ENCODE measurements around the gene CDH4. TPM values are rescaled to one million over a fixed set of nuclear protein-coding genes. Genes with fewer than 3 reads are reported as not detected.

Gene CDH4
- total RNA-seq, 1 experiment from 2014 or later = 5.3 TPM

- no peaks in the 10 kb centered on the region for H3K36me3 Mint-ChIP-seq
- ChIA-PET POLR2A (no interaction called here), CTCF (no interaction called here)
- H3K27me3 Mint-ChIP-seq (ENCODE audit: low read depth) = peaks cover 6% of the 10 kb centered on the region
- TF ChIP-seq ATF6 (CRISPR knock-in tag; IDR thresholded peaks at IDR 0.05) = no peak
- H3K9me3 Mint-ChIP-seq = peaks cover 11% of the 10 kb centered on the region
- H3K4me1 Mint-ChIP-seq = peaks cover 43% of the 10 kb centered on the region
- peak overlapping the region; percentile 29; the same call in 1 of the 2 replicates for H3K27ac Mint-ChIP-seq
- H3K4me3 Mint-ChIP-seq = no peak overlapping the region
- no peak; the same call in 1 of the 2 replicates for ATAC-seq
- DNase-seq (ENCODE audit: low spot score) = no peak
These were observed 202.0 kb downstream of the CDH4 start for GRCh38 chr20:61454053-61454452.

- Mint-ChIP-seq H3K4me1 (peaks cover 28% of the 10 kb centered on the region), H3K4me3 (no peak overlapping the region), H3K36me3 (no peaks in the 10 kb centered on the region), H3K9me3 (peaks cover 11% of the 10 kb centered on the region), H3K27ac (no peak overlapping the region), H3K27me3 (ENCODE audit: low read depth) (peaks cover 6% of the 10 kb centered on the region)
- no peak for TF ChIP-seq ZNF512 (CRISPR knock-in tag; IDR thresholded peaks at IDR 0.05; ENCODE audit: borderline replicate concordance)
- ChIA-PET POLR2A (no interaction called here), CTCF (no interaction called here)
- DNase-seq (ENCODE audit: low spot score) (no peak), ATAC-seq (no peak)
These were observed 203.6 kb downstream of the CDH4 start for GRCh38 chr20:61455508-61456215.

- Mint-ChIP-seq H3K4me3 (no peak overlapping the region), H3K4me1 (peaks cover 17% of the 10 kb centered on the region), H3K9me3 (peaks cover 22% of the 10 kb centered on the region), H3K36me3 (peaks cover 10% of the 10 kb centered on the region), H3K27ac (no peak overlapping the region), H3K27me3 (ENCODE audit: low read depth) (peaks cover 20% of the 10 kb centered on the region)
- DNase-seq (ENCODE audit: low spot score) = no peak
- CTCF ChIA-PET = no interaction called here
- no peak for ATAC-seq
- POLR2A ChIA-PET = no interaction called here
- no peak for TF ChIP-seq HMGA2 (CRISPR knock-in tag; IDR thresholded peaks at IDR 0.05)
- no peak for TF ChIP-seq ZSCAN18 (CRISPR knock-in tag; IDR thresholded peaks at IDR 0.05)
- no peak for TF ChIP-seq FOXK1 (CRISPR knock-in tag; IDR thresholded peaks at IDR 0.05)
- TF ChIP-seq JAZF1 (CRISPR knock-in tag; IDR thresholded peaks at IDR 0.05) = no peak
- no peak for TF ChIP-seq NFE2L1 (CRISPR knock-in tag; IDR thresholded peaks at IDR 0.05)
- TF ChIP-seq SMAD4 (CRISPR knock-in tag; IDR thresholded peaks at IDR 0.05) = no peak
- TF ChIP-seq MXD4 (CRISPR knock-in tag; IDR thresholded peaks at IDR 0.05; ENCODE audit: borderline replicate concordance) = no peak
- TF ChIP-seq JUN (CRISPR knock-in tag; IDR thresholded peaks at IDR 0.05) = no peak
- TF ChIP-seq GRHL2 (CRISPR knock-in tag; IDR thresholded peaks at IDR 0.05; ENCODE audit: insufficient replicate concordance, severe bottlenecking) = no peak
These were observed 205.7 kb downstream of the CDH4 start for GRCh38 chr20:61457725-61458124.

- ChIA-PET CTCF (no interaction called here), POLR2A (no interaction called here)
- Mint-ChIP-seq H3K36me3 (peaks cover 15% of the 10 kb centered on the region), H3K4me3 (no peak overlapping the region), H3K27me3 (ENCODE audit: low read depth) (peaks cover 25% of the 10 kb centered on the region), H3K27ac (no peak overlapping the region), H3K9me3 (peaks cover 27% of the 10 kb centered on the region), H3K4me1 (peaks cover 12% of the 10 kb centered on the region)
- ATAC-seq (no peak), DNase-seq (ENCODE audit: low spot score) (no peak)
- no peak for TF ChIP-seq ZNF423 (CRISPR knock-in tag; IDR thresholded peaks at IDR 0.05)
- TF ChIP-seq ZNF396 (CRISPR knock-in tag; IDR thresholded peaks at IDR 0.05; ENCODE audit: borderline replicate concordance) = no peak
- TF ChIP-seq ATF1 (CRISPR knock-in tag; IDR thresholded peaks at IDR 0.05) = no peak
- no peak for TF ChIP-seq USF1 (CRISPR knock-in tag; IDR thresholded peaks at IDR 0.05)
- no peak for TF ChIP-seq PREB (CRISPR knock-in tag; IDR thresholded peaks at IDR 0.05; ENCODE audit: borderline replicate concordance)
- no peak for TF ChIP-seq AFF4 (CRISPR knock-in tag; IDR thresholded peaks at IDR 0.05; ENCODE audit: borderline replicate concordance)
These were observed 206.2 kb downstream of the CDH4 start for GRCh38 chr20:61458146-61458746.
